NCI-H774 (cell line): ENCODE measurements around the gene IPMK.
"Not testable (repeated sequence)": the region's sequence is repeated elsewhere in the genome, so short reads cannot be mapped to it uniquely, and the experiment has no call there.

Source experiments
- DNase-seq: peaks from one replicate; lab custom pipeline; 2025; lab: John Stamatoyannopoulos, UW

IPMK gene

GRCh38 chr10:58266826-58267712 is 625 bp downstream of the IPMK start:
- DNase-seq, result no peak

- DNase-seq, result no peak
Observed at GRCh38 chr10:58266003-58266825, 1.5 kb downstream of the IPMK start.

- DNase-seq, result no peak
Observed at GRCh38 chr10:58265249-58265648, 2.4 kb downstream of the IPMK start.

GRCh38 chr10:58264780-58265179 is 2.9 kb downstream of the IPMK start:
- DNase-seq, result peak; percentile 10

GRCh38 chr10:58262766-58263165 is 4.9 kb downstream of the IPMK start:
- no peak for DNase-seq

- DNase-seq, result no peak
Observed at GRCh38 chr10:58260334-58260733, 7.4 kb downstream of the IPMK start.

- DNase-seq, result no peak
Observed at GRCh38 chr10:58258977-58259692, 8.6 kb downstream of the IPMK start.

- not testable (repeated sequence) for DNase-seq
Observed at GRCh38 chr10:58256013-58256780, 11.5 kb downstream of the IPMK start.

GRCh38 chr10:58254644-58255043 is 13.1 kb downstream of the IPMK start:
- DNase-seq, result no peak

- no peak for DNase-seq
Observed at GRCh38 chr10:58253184-58253583, 14.5 kb downstream of the IPMK start.

GRCh38 chr10:58244666-58245065 is 23.0 kb downstream of the IPMK start:
- DNase-seq, result not testable (repeated sequence)

- DNase-seq, result not testable (repeated sequence)
Observed at GRCh38 chr10:58244242-58244641, 23.5 kb downstream of the IPMK start.

- DNase-seq, result not testable (repeated sequence)
Observed at GRCh38 chr10:58243801-58244200, 23.9 kb downstream of the IPMK start.

GRCh38 chr10:58243269-58243668 is 24.4 kb downstream of the IPMK start:
- no peak for DNase-seq

- DNase-seq, result no peak
Observed at GRCh38 chr10:58241346-58241745, 26.3 kb downstream of the IPMK start.

GRCh38 chr10:58240531-58240930 is 27.2 kb downstream of the IPMK start:
- DNase-seq, result no peak

GRCh38 chr10:58239561-58240169 is 28.0 kb downstream of the IPMK start:
- no peak for DNase-seq

- no peak for DNase-seq
Observed at GRCh38 chr10:58237014-58237834, 30.5 kb downstream of the IPMK start.

- DNase-seq, result not testable (repeated sequence)
Observed at GRCh38 chr10:58229856-58230255, 37.8 kb downstream of the IPMK start.

GRCh38 chr10:58225654-58226053 is 42.0 kb downstream of the IPMK start:
- no peak for DNase-seq
